SK-MEL-5 (cell line): ENCODE data around the gene VASH1. TPM values are rescaled to one million over a fixed set of nuclear protein-coding genes. Genes with fewer than 3 reads are reported as not detected.
"Not testable (repeated sequence)": the region's sequence is repeated elsewhere in the genome, so short reads cannot be mapped to it uniquely, and the experiment has no call there.

ENCODE experiments used
- DNase-seq: peaks from one replicate; pipeline ENCODE4 v3.0.0-alpha.2; 2016; ENCODE audit warnings: low read depth, low spot score
- in situ Hi-C: cut with HindIII; loops from 2 replicates; pipeline ENCODE4 v1.10.0; 2016; ENCODE audit warnings: low sequenced_read_pairs, high pct_unique_total_duplicates, low pct_unique_long_range_greater_than_20kb
- total RNA-seq: library from RNA; depleted of rRNA; stranded (reverse); fragments of >200 nt; shearing (Covaris generic); gene quantifications from 2 replicates; pipeline ENCODE4 v1.2.3, GENCODE V29; 2014

Gene VASH1
- total RNA-seq, 1 experiment from 2014 or later, result 1.9 TPM

GRCh38 chr14:76729953-76730505 is 31.2 kb upstream of the VASH1 start:
- in situ Hi-C loops, result no loop called here

GRCh38 chr14:76734501-76734900 is 26.8 kb upstream of the VASH1 start:
- in situ Hi-C loops, DNase-seq: not testable (repeated sequence)

More at GRCh38 chr14:76729953-76730505, 31.2 kb upstream of the VASH1 start:
- no peak for DNase-seq

GRCh38 chr14:76736514-76736913 is 24.8 kb upstream of the VASH1 start:
- no peak for DNase-seq
- in situ Hi-C loops, result no loop called here

GRCh38 chr14:76741074-76741473 is 20.2 kb upstream of the VASH1 start:
- no peak for DNase-seq
- in situ Hi-C loops, result no loop called here

- in situ Hi-C loops, result no loop called here
- no peak for DNase-seq
Measured at GRCh38 chr14:76742185-76742584, 19.1 kb upstream of the VASH1 start.

- in situ Hi-C loops, result no loop called here
- DNase-seq, result no peak
Measured at GRCh38 chr14:76742966-76743365, 18.3 kb upstream of the VASH1 start.

GRCh38 chr14:76752744-76753143 is 8.5 kb upstream of the VASH1 start:
- no peak for DNase-seq
- in situ Hi-C loops, result no loop called here

- in situ Hi-C loops, result no loop called here
- DNase-seq, result no peak
Measured at GRCh38 chr14:76753541-76754198, 7.6 kb upstream of the VASH1 start.

- no peak for DNase-seq
- in situ Hi-C loops, result no loop called here
Measured at GRCh38 chr14:76754586-76754985, 6.7 kb upstream of the VASH1 start.

- DNase-seq, result no peak
- in situ Hi-C loops, result no loop called here
Measured at GRCh38 chr14:76755610-76756370, 5.5 kb upstream of the VASH1 start.

GRCh38 chr14:76756371-76756750 is 4.9 kb upstream of the VASH1 start:
- DNase-seq, result no peak
- in situ Hi-C loops, result no loop called here

GRCh38 chr14:76759589-76759988 is 1.7 kb upstream of the VASH1 start:
- no peak for DNase-seq
- in situ Hi-C loops, result no loop called here

- no peak for DNase-seq
- in situ Hi-C loops, result no loop called here
Measured at GRCh38 chr14:76760331-76761135, 735 bp upstream of the VASH1 start.

GRCh38 chr14:76761960-76762410 is 717 bp downstream of the VASH1 start:
- in situ Hi-C loops, result no loop called here
- DNase-seq, result no peak

GRCh38 chr14:76762411-76763095 is 1.3 kb downstream of the VASH1 start:
- in situ Hi-C loops, result no loop called here
- DNase-seq, result no peak

GRCh38 chr14:76763096-76764041 is 2.1 kb downstream of the VASH1 start:
- in situ Hi-C loops, result no loop called here
- DNase-seq, result no peak
